ELF-1 (cell line): Measurements from ENCODE around the gene BRS3.

ENCODE experiments used
- DNase-seq: peaks from one replicate; pipeline ENCODE4 v3.0.0-alpha.2; 2016; ENCODE audit warnings: low read depth, low spot score

Gene BRS3

GRCh38 chrX:136495043-136495442 lies 7.3 kb downstream of the BRS3 start:
- DNase-seq, result no peak

DNA sequence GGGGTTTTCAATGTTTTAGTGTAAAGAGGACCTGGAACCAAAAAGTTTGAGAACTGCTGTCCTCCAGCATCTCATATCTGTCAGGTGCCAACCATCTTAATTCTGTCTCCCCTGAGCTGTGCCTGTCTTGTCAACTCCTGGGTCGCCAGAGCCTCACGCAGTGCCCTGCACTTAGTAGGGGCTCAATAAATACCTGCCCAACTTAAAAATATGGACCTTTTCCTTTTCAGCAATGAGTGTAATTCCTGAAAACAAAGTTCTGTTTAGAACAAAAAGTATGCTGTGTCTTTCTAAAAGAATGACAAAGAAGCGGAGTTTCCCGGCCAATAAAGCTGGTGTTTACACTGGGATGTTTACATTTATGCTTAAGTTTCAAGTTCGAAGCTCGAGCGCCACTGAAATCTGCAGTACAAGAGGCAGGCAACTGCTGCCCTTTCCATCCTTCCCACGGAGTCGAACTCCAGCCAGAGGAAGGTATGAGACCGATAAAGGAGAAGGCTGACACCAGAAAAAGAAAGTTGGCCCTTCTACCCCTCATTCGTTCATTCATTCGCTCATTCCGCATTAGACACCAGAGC lies 8.5 kb downstream of the BRS3 start:
- DNase-seq, result peak; percentile 8

GRCh38 chrX:136496764-136497555 lies 9.2 kb downstream of the BRS3 start:
- peak; percentile 93 for DNase-seq

DNA sequence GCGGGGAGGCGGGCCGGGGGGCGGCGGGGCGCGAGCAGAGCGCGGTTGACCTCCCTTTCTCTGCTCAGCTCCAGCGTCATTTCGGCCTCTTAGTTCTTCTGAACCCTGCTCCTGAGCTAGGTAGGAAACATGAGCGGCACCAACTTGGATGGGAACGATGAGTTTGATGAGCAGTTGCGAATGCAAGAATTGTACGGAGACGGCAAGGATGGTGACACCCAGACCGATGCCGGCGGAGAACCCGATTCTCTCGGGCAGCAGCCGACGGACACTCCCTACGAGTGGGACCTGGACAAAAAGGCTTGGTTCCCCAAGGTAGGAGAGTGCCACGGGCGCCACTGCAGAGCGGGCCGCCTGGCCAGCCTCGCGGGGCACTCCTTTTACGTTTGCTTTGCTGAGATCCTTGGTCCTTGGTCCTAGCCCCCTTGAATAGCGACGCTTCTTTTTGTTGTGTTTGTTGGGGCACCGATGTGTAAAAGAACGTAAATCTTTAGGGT lies 9.9 kb downstream of the BRS3 start, which contains the start of gene HTATSF1:
Gene HTATSF1, plus strand, starts transcription at position 37 of the 497 bp plus-strand sequence. Its CDS starts 93 bp downstream, at position 130.
- DNase-seq, result peak; percentile 59

DNA sequence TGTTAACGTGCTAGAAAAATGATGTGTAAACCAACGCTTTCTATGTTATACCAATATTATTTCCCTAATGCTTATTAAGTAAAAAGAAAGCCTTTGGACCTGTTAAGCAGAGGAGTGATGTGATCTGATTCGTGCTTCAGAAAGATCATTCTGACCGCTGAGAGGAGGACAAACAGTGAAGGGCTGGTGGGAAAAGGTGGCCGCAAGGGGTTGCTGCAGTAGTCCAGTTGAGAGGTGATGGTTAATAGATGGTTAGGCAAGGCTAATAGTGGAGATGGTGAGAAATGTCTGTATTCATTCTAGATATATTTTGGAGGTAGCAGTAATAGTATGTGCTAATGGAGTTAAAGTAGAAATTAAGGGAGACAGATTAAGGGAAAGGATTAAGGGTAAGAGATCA lies 31.3 kb downstream of the BRS3 start:
- no peak for DNase-seq

DNA sequence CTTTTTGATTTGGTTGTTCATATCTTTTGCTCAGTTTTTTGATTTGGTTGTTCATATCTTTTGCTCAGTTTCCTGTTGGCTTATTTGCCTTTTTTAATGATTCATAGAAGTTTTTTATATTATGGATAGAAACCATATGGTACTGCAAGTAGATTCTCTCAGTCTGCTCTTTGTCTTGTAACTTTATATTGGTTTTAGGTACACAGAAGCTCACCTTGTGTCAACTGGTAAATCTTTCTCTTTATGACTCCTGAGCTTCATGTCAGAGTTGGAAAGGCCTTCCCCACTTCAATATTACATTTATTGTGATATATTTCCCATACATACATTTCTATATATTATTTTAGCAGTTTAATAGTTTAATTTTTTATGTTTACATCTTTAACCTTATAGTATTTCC lies 36.0 kb downstream of the BRS3 start:
- DNase-seq, result no peak

DNA sequence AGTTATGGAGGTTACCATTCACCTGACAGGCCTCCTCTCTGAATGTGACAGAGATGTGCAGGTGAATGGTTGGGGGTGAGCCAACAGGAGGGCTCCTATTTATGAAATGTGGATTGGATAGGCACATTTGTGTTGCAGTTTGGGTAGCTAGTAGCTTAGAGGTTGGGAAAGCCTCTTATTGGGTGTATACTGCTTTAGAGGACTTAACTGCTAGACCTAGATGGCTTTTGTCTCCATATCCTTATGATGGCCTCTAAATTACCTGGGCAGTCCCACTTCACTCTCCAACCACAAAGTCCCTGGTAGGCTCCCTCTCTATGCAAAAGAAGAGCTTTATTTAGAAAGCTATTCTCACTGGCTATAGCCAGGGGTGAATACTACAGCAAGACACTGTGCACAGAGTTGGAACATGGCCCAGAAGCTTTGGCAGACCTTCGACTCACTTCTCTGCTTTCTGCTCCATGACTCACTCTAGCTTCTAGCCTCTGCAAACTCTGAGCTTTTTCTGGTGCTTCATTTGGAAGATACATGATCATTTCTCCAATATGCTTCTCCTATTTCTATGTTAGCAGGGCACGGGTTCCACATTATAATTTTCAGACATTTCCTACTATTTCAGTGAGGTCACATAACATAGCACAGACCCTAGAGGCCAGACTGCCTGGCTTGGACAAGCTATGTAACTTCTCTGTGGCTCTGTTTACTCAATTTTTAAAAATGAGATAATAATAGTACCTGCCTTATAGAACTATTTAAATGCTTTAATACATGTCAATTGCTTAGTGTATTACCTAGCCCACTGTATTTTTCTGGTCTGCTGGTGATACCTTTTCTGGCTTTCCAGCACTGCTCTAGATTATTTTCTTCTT lies 38.2 kb downstream of the BRS3 start:
- no peak for DNase-seq

- peak; percentile 53 for DNase-seq
Measured at GRCh38 chrX:136528645-136529315, 41.0 kb downstream of the BRS3 start.

DNA sequence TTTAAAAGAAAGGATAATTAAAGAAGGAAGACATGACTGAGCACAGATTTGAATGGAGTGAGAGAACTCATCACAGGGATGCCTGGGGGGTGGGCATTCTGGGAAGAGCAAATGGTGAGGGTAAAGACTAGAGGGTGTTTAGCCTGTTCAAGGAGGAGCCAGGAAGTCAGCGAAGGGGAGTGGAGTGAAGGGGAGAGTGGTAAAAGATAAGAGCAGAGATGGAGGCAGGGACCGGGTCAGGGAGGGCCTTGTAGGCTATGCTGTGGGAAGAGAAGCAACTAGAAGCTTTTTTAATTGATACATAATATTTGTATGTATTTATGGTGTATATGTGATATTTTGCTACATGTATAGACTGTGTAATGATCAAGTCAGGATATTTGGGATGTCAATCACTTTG lies 42.0 kb downstream of the BRS3 start:
- DNase-seq, result peak; percentile 22

- peak; percentile 54 for DNase-seq
Measured at GRCh38 chrX:136531951-136532350, 44.2 kb downstream of the BRS3 start, which contains the start of gene VGLL1. VGLL1 (plus strand) TSS chrX:136532215; CDS start chrX:136536021, 3,806 bp downstream.

GRCh38 chrX:136534131-136534530 lies 46.4 kb downstream of the BRS3 start:
- no peak for DNase-seq

GRCh38 chrX:136538811-136539210 lies 51.1 kb downstream of the BRS3 start:
- no peak for DNase-seq

- DNase-seq, result no peak
Measured at GRCh38 chrX:136540226-136540625, 52.5 kb downstream of the BRS3 start.

GRCh38 chrX:136541294-136541693 lies 53.5 kb downstream of the BRS3 start:
- no peak for DNase-seq

DNA sequence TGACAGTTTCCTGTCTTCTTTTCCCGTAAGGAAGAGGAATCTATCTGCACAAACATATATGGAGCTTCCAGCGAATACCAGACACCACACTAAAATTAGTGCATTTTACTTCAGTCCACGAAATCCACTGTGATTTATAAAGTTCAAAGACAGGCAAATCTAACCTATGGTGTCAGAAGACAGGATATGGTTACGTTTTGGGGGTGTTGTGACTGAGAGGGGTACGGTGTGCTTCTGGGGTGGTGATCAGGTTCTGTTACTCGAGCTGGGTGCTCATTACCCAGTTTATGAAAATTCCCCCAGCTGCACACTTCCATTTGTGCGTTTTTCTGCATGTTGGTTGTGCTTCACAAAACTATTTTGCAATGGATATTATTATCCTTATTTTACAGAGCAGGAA lies 54.5 kb downstream of the BRS3 start:
- DNase-seq, result no peak
